Fibroblast of mammary gland (primary cell): ENCODE data around the gene MRPL12.

ENCODE experiments used
- DNase-seq: peaks from one replicate; pipeline ENCODE4 v3.0.0-alpha.2; 2010; ENCODE audit warnings: low read depth
- H3K4me3 ChIP-seq: 2 replicates; pipeline ENCODE4 v1.5.1; 2011; ENCODE audit warnings: low read depth, mild to moderate bottlenecking, low read length, moderate library complexity; ENCODE audit not compliant: control insufficient read depth
- TF ChIP-seq, protein P1 (sequence below): conservative IDR thresholded peaks from 2 replicates; pipeline ENCODE4 v1.5.1; 2011; ENCODE audit warnings: low read depth, low read length, inconsistent platforms; ENCODE audit not compliant: control insufficient read depth, insufficient read depth

The MRPL12 gene

DNA sequence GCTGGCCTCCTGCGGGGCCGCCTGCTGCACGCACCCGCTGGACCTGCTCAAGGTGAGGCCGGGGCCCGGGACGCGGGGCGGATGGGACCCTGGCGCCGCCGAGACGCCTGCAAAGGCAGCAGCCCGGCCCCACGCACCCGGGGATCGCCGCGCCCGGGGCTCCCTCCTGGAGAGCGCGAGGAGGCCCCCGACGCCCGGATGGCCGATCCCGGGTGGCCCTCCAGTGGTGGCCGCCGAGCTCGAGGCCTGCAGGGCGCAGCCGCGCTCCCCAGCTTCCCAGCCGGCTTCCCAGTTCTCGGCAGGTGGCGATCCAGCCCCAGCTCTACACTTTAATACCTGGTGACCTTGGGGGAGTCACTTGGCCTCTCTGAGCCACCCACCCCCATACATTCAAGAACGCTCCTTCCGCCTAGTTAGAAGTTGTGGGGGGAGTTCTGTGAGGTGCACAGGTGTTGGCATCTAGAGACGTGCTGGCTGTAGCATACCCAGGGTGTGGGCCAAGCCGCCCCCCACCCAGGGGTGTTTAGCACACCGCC lies 9.4 kb downstream of the MRPL12 start:
- no peak for DNase-seq
- TF ChIP-seq, protein P1, sequence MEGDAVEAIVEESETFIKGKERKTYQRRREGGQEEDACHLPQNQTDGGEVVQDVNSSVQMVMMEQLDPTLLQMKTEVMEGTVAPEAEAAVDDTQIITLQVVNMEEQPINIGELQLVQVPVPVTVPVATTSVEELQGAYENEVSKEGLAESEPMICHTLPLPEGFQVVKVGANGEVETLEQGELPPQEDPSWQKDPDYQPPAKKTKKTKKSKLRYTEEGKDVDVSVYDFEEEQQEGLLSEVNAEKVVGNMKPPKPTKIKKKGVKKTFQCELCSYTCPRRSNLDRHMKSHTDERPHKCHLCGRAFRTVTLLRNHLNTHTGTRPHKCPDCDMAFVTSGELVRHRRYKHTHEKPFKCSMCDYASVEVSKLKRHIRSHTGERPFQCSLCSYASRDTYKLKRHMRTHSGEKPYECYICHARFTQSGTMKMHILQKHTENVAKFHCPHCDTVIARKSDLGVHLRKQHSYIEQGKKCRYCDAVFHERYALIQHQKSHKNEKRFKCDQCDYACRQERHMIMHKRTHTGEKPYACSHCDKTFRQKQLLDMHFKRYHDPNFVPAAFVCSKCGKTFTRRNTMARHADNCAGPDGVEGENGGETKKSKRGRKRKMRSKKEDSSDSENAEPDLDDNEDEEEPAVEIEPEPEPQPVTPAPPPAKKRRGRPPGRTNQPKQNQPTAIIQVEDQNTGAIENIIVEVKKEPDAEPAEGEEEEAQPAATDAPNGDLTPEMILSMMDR: no peak
- peak overlapping the region; percentile 54 for H3K4me3 ChIP-seq

DNA sequence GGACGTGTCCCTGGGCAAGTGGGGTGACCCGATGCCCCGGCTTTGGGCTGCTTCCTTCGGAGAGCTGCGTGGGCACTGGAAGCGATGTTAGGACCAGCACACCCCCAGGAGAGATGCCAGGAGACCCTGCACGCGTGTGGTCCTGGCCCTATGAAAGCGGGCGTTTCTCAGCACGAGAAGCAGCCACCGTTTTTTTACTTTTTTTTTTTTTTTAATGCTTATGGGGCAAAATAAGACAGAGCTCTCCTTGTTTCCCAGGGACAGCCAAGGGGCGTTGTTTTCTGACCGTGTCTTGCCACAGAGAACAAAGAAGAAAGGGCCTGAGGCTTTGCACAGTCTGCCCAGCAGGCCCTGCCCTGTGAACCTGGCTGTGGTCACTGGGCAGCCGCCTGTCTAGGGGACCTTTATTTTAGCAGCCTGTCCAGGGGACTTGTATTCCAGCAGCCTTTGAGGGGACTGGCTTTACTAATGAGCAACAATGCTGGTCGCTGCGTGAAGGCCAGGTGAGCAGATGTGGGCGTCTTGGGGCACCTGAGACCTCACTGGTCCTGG lies 9.9 kb downstream of the MRPL12 start:
- peak overlapping the region; percentile 54 for H3K4me3 ChIP-seq
- DNase-seq: no peak
- TF ChIP-seq, protein P1: no peak

DNA sequence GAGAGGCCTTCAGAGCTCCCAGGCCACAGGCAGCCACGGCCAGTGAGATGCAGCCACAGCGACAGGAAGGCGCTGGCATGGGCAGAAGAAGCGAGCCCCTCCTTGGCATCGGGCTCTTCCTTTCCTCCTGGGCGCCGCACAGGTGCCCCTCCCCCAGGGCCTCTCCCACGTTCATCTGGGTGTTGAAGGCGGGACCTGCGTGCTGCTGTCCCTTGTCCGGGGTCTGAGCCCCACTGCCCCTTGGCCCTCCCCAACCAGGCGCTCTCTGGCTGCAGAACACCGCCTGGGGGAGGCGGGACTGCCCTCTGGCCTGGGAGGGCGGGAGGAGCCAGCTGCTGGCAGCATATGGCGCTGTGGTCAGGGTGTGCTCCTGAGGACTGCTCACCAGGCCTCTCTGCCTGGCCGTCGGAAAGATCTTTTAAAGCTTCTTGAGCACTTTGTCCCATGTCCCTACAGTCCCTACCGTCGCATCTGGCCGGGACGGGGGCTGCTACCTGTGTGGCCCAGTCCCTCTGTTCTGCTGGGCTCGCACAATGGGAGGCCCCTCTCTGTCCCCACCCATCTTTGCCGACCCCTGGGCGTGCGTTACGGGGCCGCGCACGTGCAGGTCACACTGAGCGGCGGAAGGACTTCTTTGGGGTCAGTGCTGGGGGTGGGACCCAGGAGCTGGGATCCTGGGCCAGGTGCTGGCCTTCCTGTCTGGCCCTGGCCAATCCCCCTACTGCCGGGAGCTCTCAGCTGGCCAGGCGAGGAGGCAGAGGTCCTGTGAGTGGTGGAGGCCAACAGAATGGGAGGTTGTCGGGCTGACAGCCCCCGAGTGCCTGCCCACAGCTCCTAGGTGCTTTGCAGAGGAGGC lies 10.6 kb downstream of the MRPL12 start:
- DNase-seq: no peak
- TF ChIP-seq, protein P1: no peak
- no peak overlapping the region for H3K4me3 ChIP-seq

DNA sequence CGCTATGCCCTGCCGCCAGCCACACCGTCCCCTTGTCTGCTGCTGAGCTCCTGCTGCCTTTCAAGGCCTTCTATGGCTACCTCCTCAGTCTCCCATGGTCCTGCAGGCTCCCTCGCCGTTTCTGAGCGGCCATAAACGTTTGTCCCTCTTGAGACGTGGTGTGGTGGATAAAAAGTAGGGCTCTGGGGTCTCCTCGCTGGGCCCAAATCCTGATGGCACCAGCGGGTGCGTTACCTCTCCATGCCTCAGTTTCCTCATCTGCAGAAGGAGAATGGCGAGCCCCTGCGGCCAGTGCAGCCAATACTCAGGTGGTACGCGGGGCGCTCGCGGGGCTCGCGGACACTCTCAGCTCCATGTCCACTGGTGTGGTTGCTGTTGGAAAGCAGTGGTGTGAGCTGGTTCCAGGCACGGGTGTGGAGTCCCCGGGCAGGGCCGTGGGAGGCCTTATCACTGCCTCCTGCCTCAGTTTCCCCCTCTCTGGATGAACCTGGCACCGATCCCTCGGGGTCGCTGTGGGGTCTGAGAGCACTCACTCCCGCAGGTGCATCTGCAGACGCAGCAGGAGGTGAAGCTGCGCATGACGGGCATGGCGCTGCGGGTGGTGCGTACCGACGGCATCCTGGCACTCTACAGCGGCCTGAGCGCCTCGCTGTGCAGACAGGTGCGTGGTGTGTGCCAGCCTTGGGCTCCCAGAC lies 11.4 kb downstream of the MRPL12 start:
- TF ChIP-seq, protein P1: no peak
- no peak for DNase-seq
- H3K4me3 ChIP-seq: no peak overlapping the region

DNA sequence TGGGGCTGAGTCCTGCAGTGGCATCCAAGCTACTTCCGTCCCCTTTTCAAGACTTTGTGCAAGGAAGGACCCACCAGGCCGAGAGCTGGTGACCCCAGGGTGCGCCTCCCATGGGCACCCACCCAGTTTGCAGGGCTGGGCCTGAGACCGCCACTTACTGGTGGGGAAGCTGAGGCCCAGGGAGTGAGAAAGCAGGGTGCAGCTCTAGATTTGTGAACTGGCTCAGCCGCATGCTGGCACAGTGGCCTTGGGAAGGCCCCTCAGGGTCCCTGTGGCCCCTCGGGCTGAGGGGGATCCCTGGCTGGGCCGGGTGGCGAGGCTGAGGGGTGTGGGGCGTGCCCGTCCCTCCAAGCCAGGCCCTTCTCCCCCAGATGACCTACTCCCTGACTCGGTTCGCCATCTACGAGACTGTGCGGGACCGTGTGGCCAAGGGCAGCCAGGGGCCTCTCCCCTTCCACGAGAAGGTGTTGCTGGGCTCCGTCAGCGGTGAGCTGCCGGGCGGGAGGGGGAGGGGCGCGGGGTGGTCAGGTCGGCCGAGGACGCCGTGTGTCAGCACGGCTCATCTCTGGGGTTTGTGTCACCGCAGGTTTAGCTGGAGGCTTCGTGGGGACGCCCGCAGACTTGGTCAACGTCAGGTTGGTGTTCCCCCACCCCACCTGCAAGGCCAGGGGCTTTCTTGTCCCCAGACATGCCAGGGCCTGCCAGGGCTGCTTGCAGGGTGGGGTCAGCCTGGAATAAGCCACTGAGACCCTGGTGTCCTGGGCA lies 12.1 kb downstream of the MRPL12 start:
- no peak for DNase-seq
- TF ChIP-seq, protein P1: no peak
- H3K4me3 ChIP-seq: no peak overlapping the region
